ENCODE results near the gene CEP192.
"Not testable (repeated sequence)": the region's sequence is repeated elsewhere in the genome, so short reads cannot be mapped to it uniquely, and the experiment has no call there.

The CEP192 gene

DNA sequence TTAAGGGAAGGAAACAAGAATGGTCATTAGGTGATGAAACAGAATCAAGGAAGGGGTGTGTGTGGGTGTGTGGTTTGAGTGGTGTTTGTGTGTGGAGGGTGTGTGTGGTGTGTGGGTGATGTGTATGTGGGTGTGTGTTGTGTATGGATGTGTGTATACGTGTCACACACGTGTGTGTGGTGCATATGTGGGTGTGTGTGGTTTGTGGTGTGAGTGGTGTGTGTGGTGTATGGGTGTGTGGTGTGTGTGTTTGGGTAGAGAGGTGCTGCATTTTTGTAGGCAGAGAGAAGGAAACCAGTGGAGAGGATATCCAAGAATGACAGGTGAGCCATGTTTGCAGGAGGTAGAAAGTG is 1.1 kb upstream of the CEP192 start:
- DNase-seq (ENCODE audit: low read depth in 2 of 2), result peak in 1 of 2 donors; percentile 18

DNA sequence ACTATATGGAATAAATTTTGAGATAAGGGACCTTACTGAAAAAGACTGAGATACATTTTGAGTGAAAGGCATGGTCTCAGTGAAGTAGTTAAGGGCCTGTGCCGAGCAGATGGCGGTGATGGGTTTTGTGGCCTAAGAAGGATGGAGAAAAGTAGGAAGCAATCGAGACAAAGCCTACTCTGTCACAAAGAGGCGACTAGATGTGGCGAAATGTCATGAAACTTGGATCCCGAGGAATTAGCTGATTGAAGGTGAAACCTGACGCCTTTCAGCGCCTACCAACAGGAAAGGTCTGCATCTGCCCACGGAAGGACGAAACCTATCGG is 558 bp upstream of the CEP192 start:
- DNase-seq (ENCODE audit: low read depth in 2 of 2), result no peak

DNA sequence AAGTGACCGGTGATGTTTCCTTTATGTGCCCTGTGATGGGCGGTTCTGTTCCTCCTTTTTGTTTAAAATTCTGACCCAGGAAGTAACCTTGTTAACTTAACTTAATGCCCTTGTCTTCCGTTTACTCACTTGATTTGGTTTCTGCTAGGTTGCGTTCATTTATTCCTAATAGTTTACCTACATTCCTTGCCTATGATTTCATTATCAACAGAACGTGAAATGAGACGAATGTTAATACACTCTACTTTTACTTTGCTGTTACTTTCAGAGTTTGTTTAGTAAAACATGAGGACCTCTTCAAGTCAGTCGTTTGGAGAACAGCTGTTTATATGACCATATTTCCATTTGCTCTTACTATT is 638 bp downstream of the CEP192 start:
- DNase-seq (ENCODE audit: low read depth in 2 of 2), result no peak

DNA sequence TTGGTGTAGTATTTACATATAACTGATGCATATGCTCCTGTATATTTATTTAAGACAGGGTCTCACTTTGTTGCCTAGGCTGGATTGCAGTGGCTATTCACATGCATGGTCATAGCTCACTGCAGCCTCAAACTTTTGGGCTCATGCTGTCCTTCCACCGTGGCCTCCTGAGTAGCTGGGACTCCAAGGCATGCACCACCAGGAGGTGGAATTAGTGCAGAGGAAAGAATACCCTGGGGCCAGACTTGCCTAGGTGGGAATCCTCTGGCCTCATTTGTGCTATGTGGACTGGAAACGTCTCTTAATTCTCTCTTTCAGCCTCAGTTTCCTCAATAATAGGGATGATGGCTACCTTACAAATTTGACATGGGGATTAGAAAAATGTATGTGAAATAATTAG is 2.3 kb downstream of the CEP192 start:
- no peak for DNase-seq (ENCODE audit: low read depth in 2 of 2)

DNA sequence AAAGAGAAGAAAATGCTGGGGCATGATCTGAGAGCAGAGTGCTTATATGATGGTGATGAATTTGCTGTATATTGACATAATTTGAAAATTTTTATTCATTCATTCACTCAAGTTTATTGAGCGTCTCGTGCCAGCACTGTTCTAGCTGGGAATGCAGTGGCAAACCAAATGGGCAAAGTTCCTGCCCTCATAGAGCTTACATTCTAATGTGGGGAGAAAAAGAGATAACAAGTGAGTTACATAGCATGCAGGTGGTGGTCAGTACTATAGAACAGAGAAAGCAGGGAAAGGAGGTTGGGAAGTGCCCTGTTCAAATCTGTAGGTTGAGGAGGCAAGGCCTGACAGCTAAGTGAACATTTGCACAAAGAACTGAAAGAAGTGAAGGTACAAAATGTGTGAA is 4.3 kb downstream of the CEP192 start:
- DNase-seq (ENCODE audit: low read depth in 2 of 2), result no peak

DNA sequence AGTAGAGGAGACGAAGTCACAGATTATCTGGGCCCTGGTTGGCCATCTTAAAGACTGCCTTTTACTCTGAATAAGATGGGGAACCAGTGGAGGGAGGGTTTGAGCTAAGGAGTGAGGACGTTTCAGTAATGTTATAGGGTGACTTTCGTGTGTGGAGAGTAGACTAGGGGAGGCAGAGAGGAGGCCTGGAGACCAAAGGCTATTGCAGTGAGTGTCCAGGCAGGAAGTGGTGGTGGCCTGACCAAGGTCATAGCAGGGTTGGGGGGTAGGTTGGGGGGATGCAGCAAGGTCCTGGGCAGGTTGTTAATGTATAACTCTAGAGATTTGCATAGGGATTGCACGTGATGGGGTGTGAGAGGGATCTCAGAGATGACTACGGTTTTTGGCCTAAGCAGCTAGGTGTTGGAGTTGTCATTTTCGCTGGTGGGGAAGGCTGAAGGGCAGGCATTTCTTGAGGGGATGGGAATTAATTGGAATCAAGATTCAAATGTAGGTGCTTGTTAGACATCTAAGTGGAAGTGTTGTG is 4.9 kb downstream of the CEP192 start:
- DNase-seq (ENCODE audit: low read depth in 2 of 2), result no peak

DNA sequence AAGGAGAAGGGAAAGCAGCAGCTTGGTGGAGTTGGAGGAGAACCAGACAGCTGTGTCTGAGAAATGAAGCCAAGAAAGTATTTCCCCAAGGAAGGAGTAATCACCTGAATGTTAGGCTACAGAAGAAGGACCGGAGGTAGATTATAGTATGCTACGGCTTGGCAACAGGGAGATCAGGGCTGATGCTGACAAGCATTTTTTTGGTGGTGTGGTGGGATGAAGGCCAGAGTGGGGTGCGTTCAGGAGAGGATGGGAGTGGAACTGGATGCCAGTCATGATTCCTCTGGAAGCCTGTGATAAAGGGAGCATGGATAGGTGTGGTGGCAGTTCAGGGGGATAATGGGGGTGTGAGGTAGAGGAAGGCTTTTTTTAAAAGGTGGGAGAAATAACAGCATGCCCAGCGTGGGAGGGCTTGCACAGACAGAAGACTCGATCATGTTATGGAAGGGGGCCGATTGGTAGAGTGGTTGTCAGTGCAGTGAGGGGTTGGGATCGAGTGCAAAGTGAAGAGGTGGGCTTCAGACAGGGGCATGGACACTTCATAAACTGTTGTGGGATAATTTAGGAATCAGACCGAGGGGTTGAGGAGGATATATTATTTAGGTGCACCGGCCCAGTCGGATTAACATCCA is 5.6 kb downstream of the CEP192 start:
- no peak for DNase-seq (ENCODE audit: low read depth in 2 of 2)

DNA sequence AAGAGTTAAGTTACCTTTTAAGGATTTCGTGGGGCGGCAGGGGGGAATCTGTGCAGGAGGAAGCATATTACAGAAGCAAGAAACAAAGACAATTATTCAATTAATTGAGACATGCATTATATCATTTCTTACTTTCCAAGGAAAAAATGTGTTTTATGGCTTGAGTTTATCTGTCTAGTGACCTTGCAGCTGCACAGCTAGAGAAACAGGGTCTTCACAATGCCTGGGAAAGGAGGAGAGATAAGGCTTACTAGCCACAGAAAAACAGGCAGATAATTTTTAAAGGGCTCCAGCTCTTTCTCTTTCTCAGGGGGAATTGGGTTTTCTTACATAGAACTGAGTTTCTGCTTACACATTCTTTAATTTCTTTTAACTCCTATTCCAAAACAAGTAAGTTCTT is 6.2 kb downstream of the CEP192 start:
- not testable (repeated sequence) for DNase-seq (ENCODE audit: low read depth in 2 of 2)

DNA sequence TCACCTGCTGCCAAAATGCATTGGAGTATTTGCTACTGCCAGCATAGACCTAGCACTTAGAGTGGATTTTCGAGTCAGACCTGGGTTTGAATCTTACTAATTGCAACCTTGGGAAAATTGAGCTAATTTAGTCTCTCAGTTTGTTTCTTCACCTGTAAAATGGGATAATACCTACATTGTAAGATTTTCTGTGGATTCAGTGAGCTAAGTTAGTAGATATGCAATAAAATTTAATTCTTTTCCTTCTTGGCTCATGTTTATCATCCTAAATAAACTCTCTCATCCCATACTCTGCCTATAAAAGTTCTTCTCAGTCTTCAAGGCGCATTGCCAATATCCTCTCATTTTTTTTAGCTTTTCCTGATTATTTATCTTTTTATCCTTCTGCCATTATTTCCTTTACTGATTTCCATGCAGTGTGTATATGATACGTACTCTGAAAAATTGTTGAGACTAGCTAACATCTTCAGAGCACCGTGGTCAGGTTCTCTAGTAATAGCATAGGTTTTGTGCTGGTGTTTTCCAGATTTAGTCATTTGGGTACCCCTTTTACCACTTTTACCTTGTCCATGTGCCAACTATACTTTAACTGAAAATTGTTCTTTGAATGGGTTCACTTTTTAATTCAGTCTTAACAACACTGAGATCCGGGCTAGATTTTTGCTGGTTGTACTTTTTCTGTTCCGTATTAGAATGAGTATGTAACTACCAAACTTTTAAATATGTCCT is 7.3 kb downstream of the CEP192 start:
- no peak for DNase-seq (ENCODE audit: low read depth in 2 of 2)

DNA sequence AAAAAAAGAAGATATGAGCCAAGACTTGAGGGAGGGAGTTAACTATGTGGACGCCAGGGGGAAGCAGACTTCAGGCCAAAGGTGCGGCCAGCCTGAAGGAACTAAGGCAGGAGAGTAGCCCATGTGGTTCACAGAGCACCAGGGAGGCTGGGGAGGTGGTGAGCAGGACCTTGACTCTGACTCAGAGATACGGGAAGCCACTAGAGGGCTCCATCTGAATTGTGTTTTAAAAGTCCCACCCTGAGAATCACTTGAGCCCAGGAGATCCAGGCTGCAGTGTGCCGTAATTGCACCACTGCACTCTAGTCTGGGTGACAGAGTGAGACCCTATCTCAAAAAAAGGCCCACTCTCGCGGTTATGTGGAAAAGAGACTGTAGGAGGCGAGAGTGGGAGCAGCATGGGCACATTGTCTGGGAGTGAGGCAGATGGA is 12.3 kb downstream of the CEP192 start:
- no peak for DNase-seq (ENCODE audit: low read depth in 2 of 2)

DNA sequence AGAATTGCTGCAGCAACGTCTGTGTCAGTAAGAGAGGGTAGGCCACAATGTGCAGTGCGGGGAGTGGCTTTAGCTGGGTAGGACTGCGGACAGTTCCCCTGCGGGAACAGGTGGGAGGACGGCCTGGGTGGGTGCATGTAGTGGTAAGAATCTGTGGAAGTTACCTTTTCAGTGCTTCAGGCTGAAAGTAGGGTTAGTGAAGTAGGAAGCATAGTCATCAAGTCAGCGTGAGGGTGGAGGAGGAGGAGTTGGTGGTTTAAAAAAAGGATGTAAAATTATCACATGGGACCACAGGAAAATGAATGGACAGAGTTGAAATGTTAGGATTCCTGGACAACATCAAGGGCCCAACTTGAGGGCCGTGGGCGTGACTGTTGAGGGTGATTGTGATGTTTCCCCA is 13.2 kb downstream of the CEP192 start:
- no peak for DNase-seq (ENCODE audit: low read depth in 2 of 2)

DNA sequence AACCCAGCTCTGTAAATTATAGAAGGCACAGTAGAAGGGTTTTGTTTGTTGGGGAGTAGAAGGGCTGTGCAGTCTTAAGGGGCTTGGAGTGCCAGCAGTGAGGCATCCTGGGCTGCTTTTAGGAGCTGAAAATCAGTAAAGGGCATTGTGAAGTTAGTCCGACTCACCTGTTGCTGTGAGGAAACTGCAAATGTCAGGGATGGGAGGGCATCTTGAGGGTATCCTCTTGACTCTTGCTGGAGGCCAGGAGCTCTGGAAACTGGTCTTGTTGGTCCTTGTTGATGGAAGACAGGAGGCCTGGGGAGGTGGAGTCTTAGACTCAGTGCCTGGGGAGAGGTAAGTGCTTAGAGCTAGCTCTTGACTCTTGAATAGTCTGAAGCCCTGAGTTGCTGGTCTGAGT is 14.1 kb downstream of the CEP192 start:
- no peak for DNase-seq (ENCODE audit: low read depth in 2 of 2)

DNA sequence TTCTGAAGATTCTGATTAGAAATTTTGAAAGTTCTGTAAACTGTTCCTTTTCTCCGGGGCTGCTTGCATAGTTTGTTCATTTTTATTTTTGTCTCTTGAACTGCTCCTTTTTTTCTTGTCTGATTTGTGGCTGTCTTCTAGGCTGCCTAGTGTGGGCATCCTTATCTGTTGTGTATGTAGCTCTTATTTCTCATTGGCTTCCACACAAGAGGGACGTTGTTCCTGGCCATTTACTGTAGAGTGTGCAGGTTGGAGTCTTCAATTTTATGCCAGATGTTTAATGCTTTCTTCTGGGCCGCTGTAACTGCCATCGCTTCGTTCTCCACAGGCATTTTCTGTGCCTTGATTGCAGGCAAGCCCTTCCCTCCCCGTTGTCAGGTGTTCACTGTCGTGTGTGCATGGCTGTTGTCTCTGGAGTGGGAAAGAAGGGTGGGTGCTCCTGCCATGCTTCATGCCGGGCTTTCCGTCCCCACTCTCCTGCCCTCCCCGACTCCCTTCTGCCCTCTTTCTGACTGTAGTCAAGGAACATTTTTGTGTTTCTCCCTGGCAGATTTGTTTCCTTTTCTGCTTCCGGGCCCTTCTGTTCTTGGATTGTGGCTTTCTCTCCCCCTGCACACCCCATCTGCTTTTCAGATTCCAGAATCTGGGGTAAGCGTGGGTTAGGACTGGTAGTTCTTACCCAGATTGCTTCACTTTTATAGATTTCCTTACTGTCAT is 15.5 kb downstream of the CEP192 start:
- DNase-seq (ENCODE audit: low read depth in 2 of 2), result no peak

DNA sequence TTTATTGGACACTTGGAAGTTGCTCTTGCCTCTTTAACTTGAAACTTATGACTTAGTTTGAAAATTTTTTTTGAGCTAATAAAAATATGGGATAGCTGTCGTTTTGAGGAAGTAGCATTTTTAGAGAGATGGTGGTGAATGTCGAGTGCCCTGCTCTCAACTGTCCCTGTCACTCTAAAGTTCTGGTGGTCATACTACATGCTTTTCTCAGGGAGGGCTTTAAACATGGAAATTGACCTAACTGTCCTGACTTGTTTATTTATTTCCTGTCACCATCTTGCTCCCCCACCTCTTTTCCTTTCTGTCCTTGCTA is 16.0 kb downstream of the CEP192 start:
- no peak for DNase-seq (ENCODE audit: low read depth in 2 of 2)

DNA sequence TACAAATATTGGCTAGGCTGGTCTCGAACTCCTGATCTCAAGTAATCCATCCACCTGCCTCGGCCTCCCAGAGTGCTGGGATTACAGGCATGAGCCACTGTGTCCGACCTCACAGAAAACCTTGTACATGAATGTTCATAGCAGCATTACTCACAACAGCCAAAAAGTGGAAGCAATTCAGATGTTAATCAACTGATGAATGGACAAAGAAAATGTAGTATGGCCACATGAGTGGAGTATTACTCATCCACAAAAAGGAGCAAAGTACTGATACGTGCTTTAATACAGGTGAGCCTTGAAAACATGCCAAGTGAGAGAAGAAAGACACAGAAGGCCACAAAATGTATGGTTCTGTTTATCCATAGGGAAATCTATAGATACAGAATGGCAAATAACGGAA is 20.6 kb downstream of the CEP192 start:
- DNase-seq (ENCODE audit: low read depth in 2 of 2), result no peak

DNA sequence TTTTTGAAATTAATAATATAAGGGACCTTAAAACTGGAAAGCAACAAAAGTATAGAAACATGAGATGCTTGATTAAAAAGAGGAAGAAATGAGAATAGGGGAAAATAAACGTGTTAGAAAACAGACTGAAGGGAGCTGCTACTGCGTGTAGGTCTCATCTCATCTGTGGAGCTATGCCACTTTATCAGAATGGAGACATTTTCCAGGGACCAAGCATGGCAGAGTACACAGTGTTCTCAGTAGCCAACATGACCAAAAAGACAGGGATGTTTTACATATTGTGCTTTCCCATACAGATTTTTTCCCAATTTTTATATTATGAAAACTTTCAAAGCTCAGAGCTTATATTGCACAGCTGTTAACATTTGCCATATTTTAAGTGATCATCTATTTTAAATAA is 23.1 kb downstream of the CEP192 start:
- DNase-seq (ENCODE audit: low read depth in 2 of 2), result no peak

DNA sequence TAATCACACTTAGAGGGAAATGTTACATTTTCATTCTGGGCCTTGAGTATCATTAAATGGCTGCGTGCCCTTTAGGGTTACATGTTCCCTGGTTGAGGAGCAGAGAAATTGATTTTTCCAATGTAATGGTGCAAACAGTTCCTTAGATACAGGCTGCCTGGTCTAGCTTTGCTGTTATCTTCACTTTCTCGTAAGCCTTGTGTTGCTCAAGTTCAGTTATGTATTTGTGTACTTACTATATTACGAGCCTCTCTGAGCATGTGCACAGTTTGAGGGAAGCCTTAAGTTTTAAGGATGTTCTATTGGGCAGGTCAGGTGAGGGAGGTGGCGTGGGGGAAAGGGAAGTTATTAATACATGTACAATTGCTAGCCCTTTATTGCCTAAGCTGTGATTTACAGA is 23.7 kb downstream of the CEP192 start:
- DNase-seq (ENCODE audit: low read depth in 2 of 2), result no peak

DNA sequence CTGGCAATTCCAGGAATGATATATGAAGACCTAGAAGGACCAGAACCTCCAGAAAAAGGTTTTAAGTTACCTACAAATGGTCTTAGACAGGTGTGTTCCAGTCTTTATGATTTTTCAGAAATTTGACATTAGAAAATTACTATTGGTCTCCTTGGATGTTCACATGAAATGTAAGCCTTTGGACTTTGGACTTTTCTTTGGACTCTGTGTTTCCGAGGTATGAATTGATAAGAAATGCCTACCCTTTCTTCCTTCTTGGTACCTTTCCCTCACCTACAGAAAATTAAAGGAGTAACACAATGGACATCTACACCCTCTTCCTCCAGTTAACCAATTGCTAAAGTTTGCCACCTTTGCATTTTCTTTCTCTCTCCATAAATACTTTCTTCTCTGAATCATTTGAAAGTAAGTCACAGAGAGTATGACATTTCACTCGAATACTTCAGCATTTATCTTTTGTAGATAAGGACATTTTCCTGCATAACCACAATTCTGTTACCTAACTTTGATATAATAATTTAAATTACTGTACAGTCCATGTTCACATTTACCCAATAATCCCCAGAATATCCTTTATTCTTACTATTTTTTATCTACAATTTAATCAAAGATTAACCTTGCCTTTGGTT is 26.2 kb downstream of the CEP192 start:
- no peak for DNase-seq (ENCODE audit: low read depth in 2 of 2)

DNA sequence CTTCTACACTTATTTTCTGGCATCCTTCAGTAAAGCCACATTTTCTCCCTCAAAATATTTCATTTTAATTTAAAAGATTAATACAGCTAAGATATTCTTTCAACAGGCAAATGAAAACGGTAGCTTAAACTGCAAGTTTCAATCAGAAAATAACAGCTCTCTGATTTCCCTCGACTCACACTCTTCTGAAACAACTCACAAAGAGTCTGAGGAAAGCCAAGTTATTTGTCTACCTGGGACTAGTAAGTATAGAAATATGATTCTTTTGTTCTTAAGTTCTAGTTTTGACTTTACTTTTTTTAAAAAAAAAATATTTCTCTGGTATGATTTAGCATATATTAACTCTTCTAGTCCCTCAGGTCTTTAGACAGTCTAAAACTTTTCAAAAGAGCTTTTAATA is 27.2 kb downstream of the CEP192 start:
- no peak for DNase-seq (ENCODE audit: low read depth in 2 of 2)

DNA sequence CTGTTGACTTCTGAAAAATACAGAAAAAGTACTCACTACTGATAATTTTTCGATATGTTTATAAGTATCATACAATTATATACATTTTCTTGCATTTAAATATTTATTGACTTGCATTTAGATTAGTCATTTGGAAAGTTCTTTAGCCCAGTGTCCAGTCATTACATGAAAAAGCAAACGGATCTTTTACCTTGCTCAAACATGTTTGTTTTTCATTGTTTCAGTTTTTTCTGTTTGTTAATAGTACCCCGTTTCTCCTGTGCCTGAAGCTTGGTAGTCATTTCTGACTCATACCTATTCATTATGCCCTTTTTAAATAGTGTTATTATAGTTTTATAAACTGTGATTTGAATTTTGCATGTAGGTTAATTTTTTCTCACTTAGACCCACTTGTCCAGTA is 28.1 kb downstream of the CEP192 start:
- no peak for DNase-seq (ENCODE audit: low read depth in 2 of 2)

DNA sequence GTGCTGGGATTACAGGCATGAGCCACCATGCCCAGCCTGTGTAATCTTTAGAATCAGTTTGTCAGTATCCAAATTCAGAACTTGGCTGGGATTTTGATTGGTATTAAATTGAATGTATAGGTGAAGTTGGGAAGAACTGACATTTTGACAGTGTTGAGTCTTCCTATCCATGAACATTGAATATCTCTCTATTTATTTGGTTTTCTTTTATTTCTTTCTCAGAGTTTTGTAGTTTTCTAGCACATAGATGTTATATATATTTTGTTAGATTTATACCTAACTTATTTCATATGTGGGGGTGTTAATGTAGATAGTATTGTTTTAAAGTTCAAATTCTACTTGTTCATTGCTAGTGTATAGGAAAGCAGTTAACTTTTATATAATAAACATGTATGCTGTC is 31.5 kb downstream of the CEP192 start:
- no peak for DNase-seq (ENCODE audit: low read depth in 2 of 2)

DNA sequence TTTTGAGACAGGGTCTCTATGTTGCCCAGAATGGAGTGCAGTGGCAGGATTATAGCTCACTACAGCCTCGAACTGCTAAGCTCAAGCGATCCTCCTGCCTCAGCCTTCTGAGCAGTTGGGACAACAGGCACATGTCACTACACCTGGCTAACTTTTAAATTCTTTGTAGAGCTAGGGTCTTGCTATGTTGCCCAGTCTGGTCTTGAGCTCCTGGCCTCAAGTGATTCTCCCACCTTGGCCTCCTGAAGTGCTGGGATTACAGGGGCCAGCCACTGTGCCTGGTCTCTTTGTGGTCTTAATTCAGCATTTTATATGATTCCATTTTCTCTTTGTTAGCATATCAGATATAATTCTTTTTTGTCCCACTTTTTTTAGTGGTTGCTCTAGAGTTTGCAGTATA is 34.1 kb downstream of the CEP192 start:
- no peak for DNase-seq (ENCODE audit: low read depth in 2 of 2)

All from stimulated activated CD4-positive, alpha-beta T cell treated with anti-CD3 and anti-CD28 coated beads, Interleukin-15, amount 100 ng/mL, for 48 hours (primary cell).